HG02938 (cell line): ENCODE results near the gene ATP2C2.

Experiments used
- ATAC-seq: cut with Tn5 transposase; IDR thresholded peaks from one replicate; pipeline ENCODE4 v1.9.1; 2021; ENCODE audit warnings: mild to moderate bottlenecking, moderate library complexity; ENCODE audit not compliant: unreplicated experiment

ATP2C2 gene

GRCh38 chr16:84465154-84465553 lies 96.8 kb downstream of the ATP2C2 start:
- no peak for ATAC-seq

- no peak for ATAC-seq
Measured at GRCh38 chr16:84466692-84467091, 98.4 kb downstream of the ATP2C2 start.

GRCh38 chr16:84467256-84467655 lies 98.9 kb downstream of the ATP2C2 start:
- ATAC-seq: no peak

GRCh38 chr16:84467709-84468108 lies 99.4 kb downstream of the ATP2C2 start:
- ATAC-seq: no peak

GRCh38 chr16:84471316-84471715 lies 103.0 kb downstream of the ATP2C2 start:
- no peak for ATAC-seq

- ATAC-seq: no peak
Measured at GRCh38 chr16:84471966-84472365, 103.6 kb downstream of the ATP2C2 start.

GRCh38 chr16:84475643-84476240 lies 107.4 kb downstream of the ATP2C2 start:
- no peak for ATAC-seq

- no peak for ATAC-seq
Measured at GRCh38 chr16:84476401-84476800, 108.1 kb downstream of the ATP2C2 start.

- ATAC-seq: no peak
Measured at GRCh38 chr16:84477661-84478060, 109.3 kb downstream of the ATP2C2 start.

- ATAC-seq: no peak
Measured at GRCh38 chr16:84478172-84478947, 110.0 kb downstream of the ATP2C2 start.

- no peak for ATAC-seq
Measured at GRCh38 chr16:84479716-84480450, 111.5 kb downstream of the ATP2C2 start.

GRCh38 chr16:84481051-84481735 lies 112.9 kb downstream of the ATP2C2 start:
- no peak for ATAC-seq

GRCh38 chr16:84482001-84482891 lies 113.9 kb downstream of the ATP2C2 start:
- ATAC-seq: no peak

- no peak for ATAC-seq
Measured at GRCh38 chr16:84482951-84483881, 114.9 kb downstream of the ATP2C2 start.

GRCh38 chr16:84483882-84484565 lies 115.7 kb downstream of the ATP2C2 start:
- ATAC-seq: no peak

GRCh38 chr16:84484579-84485254 lies 116.4 kb downstream of the ATP2C2 start:
- no peak for ATAC-seq

- ATAC-seq: no peak
Measured at GRCh38 chr16:84485255-84486010, 117.1 kb downstream of the ATP2C2 start.
